Esophagus squamous epithelium (tissue), 5 donors: ENCODE results near the gene KCNN4. TPM values are rescaled to one million over a fixed set of nuclear protein-coding genes. Genes with fewer than 3 reads are reported as not detected.

Experiments used
- DNase-seq: peaks from one replicate; lab custom pipeline; 2025; lab: John Stamatoyannopoulos, UW
- H3K27ac ChIP-seq, 4 donors: fragments of 200-600 bp; sonication (generic); one replicate each; pipeline ENCODE4 v1.5.1; 2016 to 2019; ENCODE audit warnings: mild to moderate bottlenecking in 1 of 4
- H3K27me3 ChIP-seq, 4 donors: fragments of 200-600 bp; sonication (generic); 1 replicate in 3 of 4; 2 replicates in 1 of 4; pipeline versions ENCODE4 v1.5.1 to v1.6.0; 2017 to 2021; ENCODE audit warnings: antibody characterized with exemption in 1 of 4
- H3K36me3 ChIP-seq, 3 donors: fragments of 200-600 bp; sonication (generic); one replicate each; pipeline ENCODE4 v1.5.1; 2016 to 2019
- H3K4me1 ChIP-seq, 3 donors: fragments of 200-600 bp; sonication (generic); one replicate each; pipeline ENCODE4 v1.5.1; 2017 to 2019
- H3K4me3 ChIP-seq, 4 donors: fragments of 200-600 bp; sonication (generic); 1 replicate in 3 of 4; 2 replicates in 1 of 4; pipeline ENCODE4 v1.5.1; 2016 to 2019; ENCODE audit warnings: mild to moderate bottlenecking in 2 of 4, moderate library complexity in 1 of 4
- H3K9me3 ChIP-seq, 3 donors: fragments of 200-600 bp; sonication (generic); one replicate each; pipeline ENCODE4 v1.5.1; 2016 to 2019
- POLR2A ChIP-seq, 4 donors: fragments of 450-650 bp; IDR thresholded peaks; one replicate each; pipeline ENCODE4 v1.6.1; 2017; ENCODE audit warnings: antibody characterized with exemption in 4 of 4, mild to moderate bottlenecking in 4 of 4, moderate library complexity in 3 of 4
- WGBS, 2 donors: methylation state at CpG; one replicate each; pipeline ENCODE4 v1.1.5; 2018; 5-methylcytosine and 5-hydroxymethylcytosine counted together
- intact Hi-C: fragments of 100-400 bp; cut with DNase I; formaldehyde crosslinking; loops from one replicate; pipeline ENCODE4 v1.15.0; 2022
- total RNA-seq, 4 donors: library from RNA; depleted of rRNA; stranded (reverse); fragments of >200 nt; gene quantifications; one replicate each; pipeline ENCODE4 v1.1.0, GENCODE V29; 2016
- TF ChIP-seq, protein P1 (sequence below), 6 experiments: fragments of 450-650 bp in 4 of 6; fragments of 200-600 bp in 2 of 6; sonication (generic) in 2 of 6; IDR thresholded peaks; one replicate each; pipeline ENCODE4 v1.5.1; 2016 to 2019; ENCODE audit warnings: antibody characterized with exemption in 6 of 6, mild to moderate bottlenecking in 4 of 6, moderate library complexity in 4 of 6
- donor health status: DM: yes; HTN: yes; CAD: no.

KCNN4 gene
- total RNA-seq, 4 donors from 2014 or later, result 3.2 to 16.9 (median 5.3) TPM

DNA sequence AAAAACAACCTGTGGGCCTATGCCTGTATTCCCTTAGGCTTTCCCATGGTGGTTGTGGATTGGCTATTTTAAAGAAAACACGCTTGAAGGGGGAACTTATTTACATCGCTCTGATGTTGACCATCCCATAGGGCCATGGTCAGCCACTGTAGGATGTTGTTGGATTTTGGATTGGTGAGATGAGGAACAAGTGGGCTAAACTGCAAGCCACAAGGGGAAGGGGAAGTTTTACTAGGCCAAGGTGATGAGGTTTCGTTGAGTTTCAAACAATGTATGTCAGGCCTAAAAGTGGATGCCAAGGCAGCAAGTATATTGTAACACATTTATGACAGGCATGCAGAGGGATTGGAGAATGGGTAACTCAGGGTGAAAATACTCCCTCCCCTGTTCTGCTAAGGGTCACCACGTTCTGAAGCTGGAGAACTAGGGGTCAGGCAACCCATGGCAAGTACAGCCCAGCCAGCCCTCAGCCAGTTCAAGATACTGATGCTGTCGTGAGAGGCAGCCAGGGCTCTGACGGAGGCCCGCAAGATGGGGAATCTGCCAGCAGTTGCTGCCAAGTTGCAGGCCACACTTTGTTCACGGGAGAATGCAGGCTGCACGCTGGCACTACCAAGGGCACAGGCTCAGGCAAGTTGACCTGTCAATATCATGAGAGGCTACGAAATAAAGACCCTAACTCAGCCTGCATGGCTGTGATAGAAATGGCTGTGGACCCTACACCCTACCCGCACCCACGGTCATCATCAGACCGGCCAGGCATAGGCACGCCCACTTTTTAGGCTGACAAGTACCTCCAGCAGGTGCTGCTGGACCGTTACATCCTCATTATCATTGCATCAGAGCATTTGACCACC, 53.8 kb downstream of the KCNN4 start:
- no peaks in the 10 kb centered on the region for H3K27me3 ChIP-seq
- H3K4me3 ChIP-seq, result no peak overlapping the region
- DNase-seq, result no peak
- H3K9me3 ChIP-seq, result no peaks in the 10 kb centered on the region
- no peak overlapping the region for H3K27ac ChIP-seq
- no peak for TF ChIP-seq POLR2A (IDR thresholded peaks at IDR 0.05)
- TF ChIP-seq, protein P1, sequence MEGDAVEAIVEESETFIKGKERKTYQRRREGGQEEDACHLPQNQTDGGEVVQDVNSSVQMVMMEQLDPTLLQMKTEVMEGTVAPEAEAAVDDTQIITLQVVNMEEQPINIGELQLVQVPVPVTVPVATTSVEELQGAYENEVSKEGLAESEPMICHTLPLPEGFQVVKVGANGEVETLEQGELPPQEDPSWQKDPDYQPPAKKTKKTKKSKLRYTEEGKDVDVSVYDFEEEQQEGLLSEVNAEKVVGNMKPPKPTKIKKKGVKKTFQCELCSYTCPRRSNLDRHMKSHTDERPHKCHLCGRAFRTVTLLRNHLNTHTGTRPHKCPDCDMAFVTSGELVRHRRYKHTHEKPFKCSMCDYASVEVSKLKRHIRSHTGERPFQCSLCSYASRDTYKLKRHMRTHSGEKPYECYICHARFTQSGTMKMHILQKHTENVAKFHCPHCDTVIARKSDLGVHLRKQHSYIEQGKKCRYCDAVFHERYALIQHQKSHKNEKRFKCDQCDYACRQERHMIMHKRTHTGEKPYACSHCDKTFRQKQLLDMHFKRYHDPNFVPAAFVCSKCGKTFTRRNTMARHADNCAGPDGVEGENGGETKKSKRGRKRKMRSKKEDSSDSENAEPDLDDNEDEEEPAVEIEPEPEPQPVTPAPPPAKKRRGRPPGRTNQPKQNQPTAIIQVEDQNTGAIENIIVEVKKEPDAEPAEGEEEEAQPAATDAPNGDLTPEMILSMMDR (IDR thresholded peaks at IDR 0.05), result no peak
- 44 to 46% methylated on average over 10 to 15 of the region's 15 CpGs for WGBS, 2 donors
- peaks cover 0 to 43% (median 28%) of the 10 kb centered on the region in 3 donors for H3K36me3 ChIP-seq
- H3K4me1 ChIP-seq, result peaks cover 0 to 7% (median 0%) of the 10 kb centered on the region in 3 donors
- intact Hi-C loops, result no loop called here

DNA sequence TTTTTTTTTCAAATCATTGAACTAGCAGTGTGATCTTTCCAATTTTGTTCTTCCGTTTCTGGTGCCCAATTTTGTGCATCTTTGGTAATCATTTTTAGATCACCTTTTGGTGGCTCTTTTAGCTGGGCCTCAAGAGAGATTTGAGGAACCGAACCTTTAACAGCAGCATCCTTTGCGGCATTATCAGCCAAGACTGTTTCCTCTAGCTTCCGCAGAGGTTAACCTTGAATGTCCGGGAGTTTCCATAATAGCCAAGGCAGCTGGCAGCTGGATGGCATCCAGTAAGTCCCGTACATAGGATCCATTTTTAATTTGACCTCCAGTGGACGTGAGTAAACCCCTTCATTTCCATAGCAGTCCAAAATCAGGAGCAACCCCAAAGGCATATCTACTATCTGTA, 55.3 kb downstream of the KCNN4 start:
- TF ChIP-seq, protein P1 (IDR thresholded peaks at IDR 0.05), result no peak
- no peak for TF ChIP-seq POLR2A (IDR thresholded peaks at IDR 0.05)
- Histone ChIP-seq H3K36me3 (peaks cover 0 to 28% (median 14%) of the 10 kb centered on the region in 3 donors), H3K27ac (no peak overlapping the region), H3K27me3 (no peaks in the 10 kb centered on the region), H3K4me3 (no peak overlapping the region), H3K4me1 (peaks cover 0 to 7% (median 0%) of the 10 kb centered on the region in 3 donors), H3K9me3 (no peaks in the 10 kb centered on the region)
- DNase-seq, result no peak
- intact Hi-C loops, result no loop called here
- 45 to 50% methylated on average over 7 of the region's 7 CpGs for WGBS, 2 donors

DNA sequence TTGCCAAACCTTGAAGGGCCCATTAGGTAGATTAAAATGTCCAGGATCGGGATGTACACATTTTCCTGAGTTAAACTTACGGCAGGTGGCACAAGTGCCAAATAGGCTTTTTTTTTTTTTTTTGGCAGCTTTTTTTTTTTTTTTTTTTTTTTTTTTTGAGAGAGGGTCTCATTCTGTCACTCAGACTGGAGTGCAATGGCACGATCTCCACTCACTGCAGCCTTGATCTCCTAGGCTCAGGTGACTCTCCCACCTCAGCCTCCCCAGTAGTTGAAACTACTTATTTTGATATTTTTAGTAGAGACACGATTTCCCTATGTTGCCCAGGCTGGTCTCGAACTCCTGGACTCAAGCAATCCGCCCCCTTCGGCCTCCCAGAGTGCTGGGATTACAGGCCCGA, 55.9 kb downstream of the KCNN4 start:
- peaks cover 0 to 5% (median 0%) of the 10 kb centered on the region in 4 donors for H3K27me3 ChIP-seq
- WGBS, 2 donors, result 68% methylated on average over 8 of the region's 8 CpGs
- TF ChIP-seq, protein P1 (IDR thresholded peaks at IDR 0.05), result no peak
- no peak for TF ChIP-seq POLR2A (IDR thresholded peaks at IDR 0.05)
- peaks cover 0 to 7% (median 0%) of the 10 kb centered on the region in 3 donors for H3K4me1 ChIP-seq
- H3K27ac ChIP-seq, result no peak overlapping the region
- H3K36me3 ChIP-seq, result peaks cover 0 to 23% (median 13%) of the 10 kb centered on the region in 3 donors
- no peak overlapping the region for H3K4me3 ChIP-seq
- intact Hi-C loops, result no loop called here
- no peak for DNase-seq
- H3K9me3 ChIP-seq, result no peaks in the 10 kb centered on the region

DNA sequence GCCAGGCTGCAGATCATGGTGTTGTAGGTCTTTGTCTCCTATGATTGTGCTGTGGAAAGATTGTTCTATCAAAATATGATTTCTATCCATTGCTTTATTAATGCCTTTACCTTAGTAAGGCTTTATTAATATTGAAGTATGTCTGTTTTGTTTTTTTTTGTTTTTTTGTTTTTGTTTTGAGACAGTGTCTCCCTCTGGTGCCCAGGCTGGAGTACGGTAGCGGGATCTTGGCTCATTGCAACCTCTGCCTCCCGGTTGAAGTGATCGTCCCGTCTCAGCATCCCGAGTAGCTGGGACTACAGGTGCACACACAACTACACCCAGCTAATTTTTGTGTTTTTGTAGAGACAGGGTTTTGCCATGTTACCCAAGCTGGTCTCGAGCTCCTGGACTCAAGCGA, 57.2 kb downstream of the KCNN4 start:
- H3K27ac ChIP-seq, result no peak overlapping the region
- no peak for TF ChIP-seq POLR2A (IDR thresholded peaks at IDR 0.05)
- TF ChIP-seq, protein P1 (IDR thresholded peaks at IDR 0.05), result peak in 1 of 6 experiments; percentile 37
- peaks cover 0 to 10% (median under 1%) of the 10 kb centered on the region in 3 donors for H3K36me3 ChIP-seq
- H3K27me3 ChIP-seq, result peaks cover 0 to 18% (median 0%) of the 10 kb centered on the region in 4 donors
- H3K4me1 ChIP-seq, result peaks cover 0 to 7% (median 0%) of the 10 kb centered on the region in 3 donors
- intact Hi-C loops, result no loop called here
- no peak for DNase-seq
- H3K4me3 ChIP-seq, result no peak overlapping the region
- H3K9me3 ChIP-seq, result no peaks in the 10 kb centered on the region
- 52 to 70% methylated on average over 8 of the region's 8 CpGs for WGBS, 2 donors

DNA sequence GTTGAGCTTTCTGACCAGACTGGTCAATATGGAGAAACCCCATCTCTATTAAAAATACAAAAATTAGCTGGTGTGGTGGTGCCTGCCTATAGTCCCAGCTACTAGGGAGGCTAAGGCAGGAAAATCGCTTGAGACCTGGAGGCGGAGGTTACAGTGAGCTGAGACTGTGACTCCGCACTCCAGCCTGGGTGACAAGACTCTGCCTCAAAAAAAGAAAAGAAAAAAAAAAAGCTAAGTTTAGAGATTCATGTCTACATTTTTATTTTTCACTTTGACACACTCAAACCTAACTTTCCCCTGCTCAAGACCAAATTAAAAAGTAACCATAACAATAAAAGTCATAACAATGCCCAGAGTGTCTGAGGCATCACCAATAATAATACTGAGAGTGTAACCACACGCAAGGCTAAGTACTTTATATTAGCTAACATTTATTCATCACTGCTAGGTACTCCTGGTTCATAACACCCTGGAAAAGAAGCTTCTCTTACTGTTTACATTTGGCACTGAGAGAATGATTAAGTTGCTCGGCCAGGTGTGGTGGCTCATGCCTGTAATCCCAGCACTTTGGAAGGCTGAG, 59.2 kb downstream of the KCNN4 start:
- no peak for TF ChIP-seq POLR2A (IDR thresholded peaks at IDR 0.05)
- TF ChIP-seq, protein P1 (IDR thresholded peaks at IDR 0.05), result no peak
- H3K27me3 ChIP-seq, result peaks cover 0 to 19% (median 0%) of the 10 kb centered on the region in 4 donors
- H3K36me3 ChIP-seq, result no peaks in the 10 kb centered on the region
- DNase-seq, result no peak
- H3K4me3 ChIP-seq, result no peak overlapping the region
- H3K9me3 ChIP-seq, result no peaks in the 10 kb centered on the region
- WGBS, 2 donors, result 69 to 92% methylated on average over 5 of the region's 5 CpGs
- intact Hi-C loops, result no loop called here
- H3K4me1 ChIP-seq, result no peaks in the 10 kb centered on the region
- no peak overlapping the region for H3K27ac ChIP-seq
